HL-60 (cell line): ENCODE measurements around the gene NKX1-1.

ENCODE experiments used
- DNase-seq, 2 experiments: peaks; one replicate each; pipeline ENCODE4 v3.0.0-alpha.2; 2010 to 2020; ENCODE audit warnings: low read depth in 1 of 2, low spot score in 1 of 2
- H3K27ac ChIP-seq: fragments of 250-450 bp; sonication (Bioruptor Pico); replicated peaks from 2 replicates; pipeline ENCODE4 v1.5.1; 2020; ENCODE audit warnings: mild to moderate bottlenecking, moderate library complexity
- H3K27me3 ChIP-seq: fragments of 250-450 bp; sonication (Bioruptor Pico); 2 replicates; pipeline ENCODE4 v1.5.1; 2021; ENCODE audit warnings: mild to moderate bottlenecking, moderate library complexity; ENCODE audit not compliant: insufficient read depth, poor library complexity, severe bottlenecking
- H3K4me3 ChIP-seq: replicated peaks from 2 replicates; pipeline ENCODE4 v1.5.1; 2011; ENCODE audit warnings: mild to moderate bottlenecking, control low read depth, low read length; ENCODE audit not compliant: insufficient read depth
- GABPA ChIP-seq: IDR thresholded peaks from 2 replicates; pipeline ENCODE4 v1.6.1; 2012; ENCODE audit warnings: low read depth
- POLR2AphosphoS5 ChIP-seq: IDR thresholded peaks from 2 replicates; pipeline ENCODE4 v1.6.1; 2012; ENCODE audit warnings: low read depth
- SPI1 ChIP-seq: IDR thresholded peaks from 2 replicates; pipeline ENCODE4 v1.6.1; 2012; ENCODE audit warnings: low read depth, mild to moderate bottlenecking, borderline replicate concordance
- TF ChIP-seq, protein P1 (sequence below): IDR thresholded peaks from one replicate; pipeline ENCODE4 v1.5.1; 2011; ENCODE audit warnings: low read length, control low read depth, inconsistent platforms; ENCODE audit not compliant: insufficient read depth
- TF ChIP-seq, protein P2 (sequence below): IDR thresholded peaks from 2 replicates; pipeline ENCODE4 v1.6.1; 2012; ENCODE audit warnings: low read depth; ENCODE audit not compliant: insufficient replicate concordance

Gene NKX1-1

GRCh38 chr4:1402516-1403091 lies 3.6 kb downstream of the NKX1-1 start:
- Histone ChIP-seq H3K27me3 (peaks cover 20% of the 10 kb centered on the region), H3K27ac (no peak overlapping the region), H3K4me3 (no peak overlapping the region)
- DNase-seq, result no peak
- no peak for TF ChIP-seq POLR2AphosphoS5
- TF ChIP-seq, protein P1, sequence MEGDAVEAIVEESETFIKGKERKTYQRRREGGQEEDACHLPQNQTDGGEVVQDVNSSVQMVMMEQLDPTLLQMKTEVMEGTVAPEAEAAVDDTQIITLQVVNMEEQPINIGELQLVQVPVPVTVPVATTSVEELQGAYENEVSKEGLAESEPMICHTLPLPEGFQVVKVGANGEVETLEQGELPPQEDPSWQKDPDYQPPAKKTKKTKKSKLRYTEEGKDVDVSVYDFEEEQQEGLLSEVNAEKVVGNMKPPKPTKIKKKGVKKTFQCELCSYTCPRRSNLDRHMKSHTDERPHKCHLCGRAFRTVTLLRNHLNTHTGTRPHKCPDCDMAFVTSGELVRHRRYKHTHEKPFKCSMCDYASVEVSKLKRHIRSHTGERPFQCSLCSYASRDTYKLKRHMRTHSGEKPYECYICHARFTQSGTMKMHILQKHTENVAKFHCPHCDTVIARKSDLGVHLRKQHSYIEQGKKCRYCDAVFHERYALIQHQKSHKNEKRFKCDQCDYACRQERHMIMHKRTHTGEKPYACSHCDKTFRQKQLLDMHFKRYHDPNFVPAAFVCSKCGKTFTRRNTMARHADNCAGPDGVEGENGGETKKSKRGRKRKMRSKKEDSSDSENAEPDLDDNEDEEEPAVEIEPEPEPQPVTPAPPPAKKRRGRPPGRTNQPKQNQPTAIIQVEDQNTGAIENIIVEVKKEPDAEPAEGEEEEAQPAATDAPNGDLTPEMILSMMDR, result no peak
- TF ChIP-seq GABPA, result no peak
- TF ChIP-seq, protein P2, sequence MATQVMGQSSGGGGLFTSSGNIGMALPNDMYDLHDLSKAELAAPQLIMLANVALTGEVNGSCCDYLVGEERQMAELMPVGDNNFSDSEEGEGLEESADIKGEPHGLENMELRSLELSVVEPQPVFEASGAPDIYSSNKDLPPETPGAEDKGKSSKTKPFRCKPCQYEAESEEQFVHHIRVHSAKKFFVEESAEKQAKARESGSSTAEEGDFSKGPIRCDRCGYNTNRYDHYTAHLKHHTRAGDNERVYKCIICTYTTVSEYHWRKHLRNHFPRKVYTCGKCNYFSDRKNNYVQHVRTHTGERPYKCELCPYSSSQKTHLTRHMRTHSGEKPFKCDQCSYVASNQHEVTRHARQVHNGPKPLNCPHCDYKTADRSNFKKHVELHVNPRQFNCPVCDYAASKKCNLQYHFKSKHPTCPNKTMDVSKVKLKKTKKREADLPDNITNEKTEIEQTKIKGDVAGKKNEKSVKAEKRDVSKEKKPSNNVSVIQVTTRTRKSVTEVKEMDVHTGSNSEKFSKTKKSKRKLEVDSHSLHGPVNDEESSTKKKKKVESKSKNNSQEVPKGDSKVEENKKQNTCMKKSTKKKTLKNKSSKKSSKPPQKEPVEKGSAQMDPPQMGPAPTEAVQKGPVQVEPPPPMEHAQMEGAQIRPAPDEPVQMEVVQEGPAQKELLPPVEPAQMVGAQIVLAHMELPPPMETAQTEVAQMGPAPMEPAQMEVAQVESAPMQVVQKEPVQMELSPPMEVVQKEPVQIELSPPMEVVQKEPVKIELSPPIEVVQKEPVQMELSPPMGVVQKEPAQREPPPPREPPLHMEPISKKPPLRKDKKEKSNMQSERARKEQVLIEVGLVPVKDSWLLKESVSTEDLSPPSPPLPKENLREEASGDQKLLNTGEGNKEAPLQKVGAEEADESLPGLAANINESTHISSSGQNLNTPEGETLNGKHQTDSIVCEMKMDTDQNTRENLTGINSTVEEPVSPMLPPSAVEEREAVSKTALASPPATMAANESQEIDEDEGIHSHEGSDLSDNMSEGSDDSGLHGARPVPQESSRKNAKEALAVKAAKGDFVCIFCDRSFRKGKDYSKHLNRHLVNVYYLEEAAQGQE, result no peak
- no peak for TF ChIP-seq SPI1

- Histone ChIP-seq H3K27me3 (peaks cover 15% of the 10 kb centered on the region), H3K27ac (no peak overlapping the region), H3K4me3 (no peak overlapping the region)
- no peak for DNase-seq
- TF ChIP-seq POLR2AphosphoS5 (no peak), GABPA (no peak), SPI1 (no peak)
- TF ChIP-seq, protein P1, result no peak
- TF ChIP-seq, protein P2, result no peak
Observed at GRCh38 chr4:1402021-1402515, 4.2 kb downstream of the NKX1-1 start.

DNA sequence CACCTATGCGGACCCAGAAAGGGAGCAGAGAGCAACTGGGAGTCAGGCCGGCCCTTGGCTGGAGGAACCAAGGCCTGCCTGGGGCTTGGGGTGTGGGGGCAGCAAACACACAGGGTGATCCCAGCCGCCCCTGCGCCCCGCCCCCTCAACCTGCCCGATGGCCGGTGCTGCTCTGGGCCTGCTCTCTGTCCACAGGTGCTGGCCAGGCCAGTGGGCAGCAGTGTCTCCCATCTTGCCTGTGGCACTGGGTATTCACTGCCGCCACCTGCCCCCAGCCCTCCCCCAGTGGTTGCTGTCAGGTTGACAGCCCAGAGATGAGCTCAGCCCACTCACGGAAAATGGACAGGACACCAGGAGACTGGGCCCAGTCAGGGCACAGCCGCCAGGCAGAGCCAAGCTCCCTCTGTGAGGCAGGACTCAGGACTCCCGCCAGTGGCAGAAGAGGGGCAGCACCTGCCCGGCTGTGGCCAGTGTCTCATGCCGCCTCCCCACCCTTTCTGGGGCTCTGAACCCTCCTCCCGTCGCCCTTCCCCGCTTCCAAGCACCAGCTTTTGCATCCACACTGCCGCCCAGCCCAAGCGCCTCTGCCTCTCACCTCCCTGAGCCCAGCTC lies 4.7 kb downstream of the NKX1-1 start:
- Histone ChIP-seq H3K27ac (no peak overlapping the region), H3K27me3 (peaks cover 15% of the 10 kb centered on the region), H3K4me3 (no peak overlapping the region)
- no peak for DNase-seq
- TF ChIP-seq SPI1, result no peak
- TF ChIP-seq, protein P1, result no peak
- TF ChIP-seq, protein P2, result no peak
- TF ChIP-seq POLR2AphosphoS5, result no peak
- no peak for TF ChIP-seq GABPA
